ENCODE measurements around the gene LRRC28.

DNA sequence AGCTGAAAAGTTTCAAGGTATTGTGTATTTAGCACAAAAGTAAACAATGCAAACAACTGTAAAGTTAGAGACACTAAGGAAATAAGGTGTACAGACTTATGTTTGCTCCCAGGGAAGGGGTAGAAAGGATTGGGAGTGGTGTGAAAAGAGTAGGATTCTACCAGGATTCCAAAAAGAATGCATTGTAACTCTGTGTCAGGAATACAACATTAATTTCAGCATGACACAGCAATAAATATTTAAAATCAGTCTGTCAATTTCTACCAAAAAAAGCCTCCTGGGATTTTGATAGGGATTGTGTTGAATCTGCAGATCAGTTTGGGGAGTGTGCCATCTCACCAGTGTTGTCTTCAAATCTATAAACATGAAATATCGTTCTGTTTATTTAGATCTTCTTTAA, 73.4 kb downstream of the LRRC28 start:
- TF ChIP-seq, protein P1, sequence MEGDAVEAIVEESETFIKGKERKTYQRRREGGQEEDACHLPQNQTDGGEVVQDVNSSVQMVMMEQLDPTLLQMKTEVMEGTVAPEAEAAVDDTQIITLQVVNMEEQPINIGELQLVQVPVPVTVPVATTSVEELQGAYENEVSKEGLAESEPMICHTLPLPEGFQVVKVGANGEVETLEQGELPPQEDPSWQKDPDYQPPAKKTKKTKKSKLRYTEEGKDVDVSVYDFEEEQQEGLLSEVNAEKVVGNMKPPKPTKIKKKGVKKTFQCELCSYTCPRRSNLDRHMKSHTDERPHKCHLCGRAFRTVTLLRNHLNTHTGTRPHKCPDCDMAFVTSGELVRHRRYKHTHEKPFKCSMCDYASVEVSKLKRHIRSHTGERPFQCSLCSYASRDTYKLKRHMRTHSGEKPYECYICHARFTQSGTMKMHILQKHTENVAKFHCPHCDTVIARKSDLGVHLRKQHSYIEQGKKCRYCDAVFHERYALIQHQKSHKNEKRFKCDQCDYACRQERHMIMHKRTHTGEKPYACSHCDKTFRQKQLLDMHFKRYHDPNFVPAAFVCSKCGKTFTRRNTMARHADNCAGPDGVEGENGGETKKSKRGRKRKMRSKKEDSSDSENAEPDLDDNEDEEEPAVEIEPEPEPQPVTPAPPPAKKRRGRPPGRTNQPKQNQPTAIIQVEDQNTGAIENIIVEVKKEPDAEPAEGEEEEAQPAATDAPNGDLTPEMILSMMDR (IDR thresholded peaks at IDR 0.05) = no peak
- no peak for TF ChIP-seq POLR2A (IDR thresholded peaks at IDR 0.05)

Data from breast epithelium (tissue), 3 donors.